ENCODE data around the gene ZBTB26. TPM values are rescaled to one million over a fixed set of nuclear protein-coding genes. Genes with fewer than 3 reads are reported as not detected.
"Not testable (repeated sequence)": the region's sequence is repeated elsewhere in the genome, so short reads cannot be mapped to it uniquely, and the experiment has no call there.

The ZBTB26 gene
- total RNA-seq, 2 donors from 2014 or later = 5.1 to 7.5 TPM

GRCh38 chr9:122904823-122905710 is 26.2 kb downstream of the ZBTB26 start, which contains the start of gene RC3H2:
TSS of gene RC3H2 (minus strand) at chr9:122905359. CDS start at chr9:122897509, 7,850 bp downstream.
- Mint-ChIP-seq H3K9me3 (no peaks in the 10 kb centered on the region), H3K36me3 (peaks cover 5% of the 10 kb centered on the region), H3K4me1 (ENCODE audit: low read depth in 2 of 2) (peaks cover 12 to 14% of the 10 kb centered on the region in 2 donors), H3K4me3 (peak within 1 kb of the TSS; percentile 96), H3K27me3 (no peaks in the 10 kb centered on the region), H3K27ac (peak within 1 kb of the TSS; percentile 91 to 96)
- peak; percentile 95 to 97 for ATAC-seq
- peak; percentile 99 for DNase-seq (ENCODE audit: low spot score)

- ATAC-seq (peak; percentile 21 to 34), DNase-seq (ENCODE audit: low spot score) (no peak)
- H3K27ac Mint-ChIP-seq = peak overlapping the region; percentile 91 to 96
- H3K36me3 Mint-ChIP-seq = peaks cover under 1% of the 10 kb centered on the region
- H3K4me1 Mint-ChIP-seq (ENCODE audit: low read depth in 2 of 2) = peaks cover 14 to 17% of the 10 kb centered on the region in 2 donors
- peak overlapping the region; percentile 96 for H3K4me3 Mint-ChIP-seq
- H3K27me3 Mint-ChIP-seq = no peaks in the 10 kb centered on the region
- H3K9me3 Mint-ChIP-seq = no peaks in the 10 kb centered on the region
These were observed 26.9 kb downstream of the ZBTB26 start for GRCh38 chr9:122904466-122904822.

DNA sequence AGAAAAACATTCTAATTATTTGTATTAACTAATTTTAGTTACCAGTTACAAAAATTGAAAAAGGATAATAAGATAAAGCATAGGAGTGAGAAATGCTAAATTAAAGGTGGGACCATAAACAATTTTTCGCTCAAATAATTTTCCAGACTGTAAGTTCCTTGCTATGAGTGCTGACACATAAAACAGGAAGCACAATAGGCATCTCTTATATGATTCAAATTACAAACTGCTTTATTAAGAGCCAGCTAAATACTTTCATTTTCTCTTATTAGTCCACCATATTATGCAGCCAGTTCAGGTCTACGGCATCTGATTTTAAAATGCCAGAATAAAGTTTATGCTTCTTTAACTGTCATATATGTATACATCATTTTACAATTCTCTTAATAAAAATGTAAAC is 30.5 kb downstream of the ZBTB26 start:
- peak overlapping the region; percentile 67 to 76 for H3K27ac Mint-ChIP-seq
- H3K36me3 Mint-ChIP-seq = no peaks in the 10 kb centered on the region
- H3K4me1 Mint-ChIP-seq (ENCODE audit: low read depth in 2 of 2) = peaks cover 20 to 28% of the 10 kb centered on the region in 2 donors
- H3K9me3 Mint-ChIP-seq = no peaks in the 10 kb centered on the region
- ATAC-seq (no peak), DNase-seq (ENCODE audit: low spot score) (no peak)
- H3K27me3 Mint-ChIP-seq = no peaks in the 10 kb centered on the region
- H3K4me3 Mint-ChIP-seq = peak overlapping the region; percentile 63

GRCh38 chr9:122897969-122898368 is 33.3 kb downstream of the ZBTB26 start:
- Mint-ChIP-seq H3K36me3 (no peaks in the 10 kb centered on the region), H3K4me1 (ENCODE audit: low read depth in 2 of 2) (peaks cover 9 to 16% of the 10 kb centered on the region in 2 donors), H3K27ac (no peak overlapping the region), H3K4me3 (no peak overlapping the region), H3K9me3 (no peaks in the 10 kb centered on the region), H3K27me3 (no peaks in the 10 kb centered on the region)
- no peak for ATAC-seq
- no peak for DNase-seq (ENCODE audit: low spot score)

GRCh38 chr9:122888480-122888879 is 42.8 kb downstream of the ZBTB26 start:
- peaks cover 12% of the 10 kb centered on the region for H3K36me3 Mint-ChIP-seq
- H3K4me1 Mint-ChIP-seq (ENCODE audit: low read depth in 2 of 2) = peaks cover 4% of the 10 kb centered on the region in 2 donors
- ATAC-seq = no peak
- no peak overlapping the region for H3K4me3 Mint-ChIP-seq
- no peaks in the 10 kb centered on the region for H3K9me3 Mint-ChIP-seq
- DNase-seq (ENCODE audit: low spot score) = no peak
- no peak overlapping the region for H3K27ac Mint-ChIP-seq
- no peaks in the 10 kb centered on the region for H3K27me3 Mint-ChIP-seq

DNA sequence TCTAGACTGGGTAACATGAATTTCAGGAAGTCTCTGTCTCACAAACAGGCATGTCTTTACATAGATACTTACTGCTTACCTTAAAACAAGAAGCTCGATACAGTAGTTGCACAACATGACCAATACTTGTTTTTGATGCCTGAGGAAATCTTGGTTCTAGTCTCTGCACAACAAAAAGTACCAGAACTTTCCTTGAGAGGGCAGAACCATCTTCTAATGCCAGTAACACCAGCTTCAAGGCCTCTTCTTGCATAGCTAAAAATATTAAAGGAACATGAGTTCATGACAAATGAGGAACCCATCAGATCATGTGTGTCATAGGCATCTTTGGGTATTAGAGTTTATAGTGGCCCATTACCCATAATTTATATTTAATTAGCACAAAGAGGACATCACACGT is 48.2 kb downstream of the ZBTB26 start:
- H3K4me1 Mint-ChIP-seq (ENCODE audit: low read depth in 2 of 2) = no peaks in the 10 kb centered on the region

GRCh38 chr9:122879443-122879842 is 51.9 kb downstream of the ZBTB26 start:
- H3K4me3 Mint-ChIP-seq = no peak overlapping the region

More for the DNA sequence above, 48.2 kb downstream of the ZBTB26 start:
- Mint-ChIP-seq H3K27ac (no peak overlapping the region), H3K27me3 (no peaks in the 10 kb centered on the region), H3K9me3 (no peaks in the 10 kb centered on the region), H3K4me3 (no peak overlapping the region), H3K36me3 (peaks cover 11% of the 10 kb centered on the region)
- ATAC-seq = no peak
- DNase-seq (ENCODE audit: low spot score) = no peak

DNA sequence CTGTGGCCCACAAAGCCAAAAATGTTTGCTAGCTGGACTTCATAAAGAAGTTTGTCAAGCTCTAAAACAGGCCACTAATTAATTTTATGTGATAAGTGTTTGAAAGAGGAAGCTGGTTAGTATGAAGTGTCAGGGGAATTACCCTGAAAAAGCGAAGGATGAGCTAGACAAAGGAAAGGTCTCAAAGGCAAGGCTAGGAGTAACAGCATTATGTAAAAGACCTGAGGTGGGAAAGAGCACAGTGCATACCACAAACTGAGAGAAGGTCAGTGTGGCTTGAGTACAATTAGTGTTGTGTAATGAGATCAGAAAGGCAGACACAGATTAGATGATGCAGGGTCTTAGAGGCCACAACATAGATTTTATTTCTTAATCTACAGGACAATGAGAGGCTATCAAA is 55.8 kb downstream of the ZBTB26 start:
- H3K4me1 Mint-ChIP-seq (ENCODE audit: low read depth in 2 of 2) = peaks cover 4 to 13% of the 10 kb centered on the region in 2 donors
- no peaks in the 10 kb centered on the region for H3K9me3 Mint-ChIP-seq
- no peak for DNase-seq (ENCODE audit: low spot score)
- no peaks in the 10 kb centered on the region for H3K27me3 Mint-ChIP-seq
- H3K27ac Mint-ChIP-seq = peak overlapping the region; percentile 2 to 14
- no peak for ATAC-seq
- H3K36me3 Mint-ChIP-seq = peaks cover 29% of the 10 kb centered on the region
- H3K4me3 Mint-ChIP-seq = no peak overlapping the region

More at GRCh38 chr9:122879443-122879842, 51.9 kb downstream of the ZBTB26 start:
- DNase-seq (ENCODE audit: low spot score) (no peak), ATAC-seq (no peak)
- Mint-ChIP-seq H3K9me3 (no peaks in the 10 kb centered on the region), H3K36me3 (peaks cover 33% of the 10 kb centered on the region), H3K27ac (no peak overlapping the region), H3K4me1 (ENCODE audit: low read depth in 2 of 2) (peaks cover 4 to 13% of the 10 kb centered on the region in 2 donors), H3K27me3 (no peaks in the 10 kb centered on the region)

DNA sequence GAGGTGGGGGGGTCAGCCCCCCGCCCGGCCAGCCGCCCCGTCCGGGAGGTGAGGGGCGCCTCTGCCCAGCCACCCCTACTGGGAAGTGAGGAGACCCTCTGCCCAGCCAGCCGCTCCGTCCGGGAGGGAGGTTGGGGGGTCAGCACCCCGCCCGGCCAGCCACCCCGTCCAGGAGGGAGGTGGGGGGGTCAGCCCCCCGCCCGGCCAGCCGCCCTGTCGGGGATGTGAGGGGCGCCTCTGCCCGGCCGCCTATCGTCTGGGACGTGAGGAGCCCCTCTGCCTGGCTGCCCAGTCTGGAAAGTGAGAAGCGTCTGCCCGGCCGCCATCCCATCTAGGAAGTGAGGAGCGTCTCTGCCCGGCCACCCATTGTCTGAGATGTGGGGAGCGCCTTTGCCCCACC is 64.0 kb downstream of the ZBTB26 start:
- DNase-seq (ENCODE audit: low spot score); H3K4me3 Mint-ChIP-seq; ATAC-seq; H3K27me3 Mint-ChIP-seq; H3K9me3 Mint-ChIP-seq; H3K27ac Mint-ChIP-seq; H3K36me3 Mint-ChIP-seq; H3K4me1 Mint-ChIP-seq (ENCODE audit: low read depth in 2 of 2): not testable (repeated sequence)

- Mint-ChIP-seq H3K27ac (no peak overlapping the region), H3K9me3 (no peaks in the 10 kb centered on the region), H3K36me3 (no peaks in the 10 kb centered on the region), H3K4me1 (ENCODE audit: low read depth in 2 of 2) (no peaks in the 10 kb centered on the region), H3K4me3 (no peak overlapping the region), H3K27me3 (no peaks in the 10 kb centered on the region)
- ATAC-seq (no peak), DNase-seq (ENCODE audit: low spot score) (no peak)
These were observed 65.2 kb downstream of the ZBTB26 start for GRCh38 chr9:122866079-122866478.

Other genes with a start within 250 kb of the ZBTB26 start
- not detected for gene OR1L4, start 207.5 kb downstream of the ZBTB26 start, total RNA-seq
- gene OR1L6, start 189.2 kb downstream of the ZBTB26 start, total RNA-seq = not detected
- gene OR5C1, start 142.6 kb downstream of the ZBTB26 start, total RNA-seq = not detected
- gene OR1K1, start 131.4 kb downstream of the ZBTB26 start, total RNA-seq = not detected
- 10 to 100 TPM; 22.2 to 23.2 TPM for gene PDCL, start 102.9 kb downstream of the ZBTB26 start, total RNA-seq
- gene RC3H2, start 26.2 kb downstream of the ZBTB26 start, total RNA-seq = 10 to 100 TPM; 45.0 to 57.3 TPM
- 10 to 100 TPM in 1 of 2 donors, 1 to 10 TPM in 1; 7.0 to 13.3 TPM for gene ZBTB6, start 18.2 kb downstream of the ZBTB26 start, total RNA-seq
- 10 to 100 TPM; 27.6 to 31.2 TPM for gene RABGAP1, start 9.5 kb upstream of the ZBTB26 start, total RNA-seq
- gene GPR21, start 102.2 kb upstream of the ZBTB26 start, total RNA-seq = 1 to 10 TPM; 1.4 to 3.0 TPM